C4-2B (cell line): Measurements from ENCODE around the gene MFAP4.
A peak's percentile ranks its signal among the peaks of the same experiment; 100 is the strongest.

ENCODE experiments used
- H3K27ac ChIP-seq: fragments of 450-650 bp; 2 replicates; pipeline ENCODE4 v1.5.1; 2017
- CTCF ChIP-seq: fragments of 450-650 bp; conservative IDR thresholded peaks from 2 replicates; pipeline ENCODE4 v1.5.1; 2017; ENCODE audit warnings: mild to moderate bottlenecking
- ZFX ChIP-seq: fragments of 450-650 bp; IDR thresholded peaks from 2 replicates; pipeline ENCODE4 v1.6.1; 2017

MFAP4 gene

GRCh38 chr17:19366637-19366972, 20.4 kb downstream of the MFAP4 start:
- no peak for TF ChIP-seq CTCF
- TF ChIP-seq ZFX, result no peak
- no peak overlapping the region for H3K27ac ChIP-seq

GRCh38 chr17:19365833-19366636, 21.0 kb downstream of the MFAP4 start:
- no peak for TF ChIP-seq CTCF
- TF ChIP-seq ZFX, result no peak
- no peak overlapping the region for H3K27ac ChIP-seq

GRCh38 chr17:19365499-19365817, 21.5 kb downstream of the MFAP4 start:
- TF ChIP-seq ZFX (no peak), CTCF (no peak)
- no peak overlapping the region for H3K27ac ChIP-seq

- no peak overlapping the region for H3K27ac ChIP-seq
- TF ChIP-seq CTCF (no peak), ZFX (no peak)
These were observed 22.1 kb downstream of the MFAP4 start for GRCh38 chr17:19364699-19365498.

GRCh38 chr17:19363460-19364035, 23.4 kb downstream of the MFAP4 start:
- H3K27ac ChIP-seq, result no peak overlapping the region; the same call in 1 of the 2 replicates
- no peak for TF ChIP-seq ZFX
- no peak for TF ChIP-seq CTCF

- H3K27ac ChIP-seq, result peak overlapping the region; percentile 79
- TF ChIP-seq CTCF (peak; percentile 75; the same call in 1 of the 2 replicates), ZFX (no peak)
These were observed 23.9 kb downstream of the MFAP4 start for GRCh38 chr17:19363114-19363438.
